ENCODE data around the gene NSF. TPM values are rescaled to one million over a fixed set of nuclear protein-coding genes. Genes with fewer than 3 reads are reported as not detected.
"Not testable (repeated sequence)": the region's sequence is repeated elsewhere in the genome, so short reads cannot be mapped to it uniquely, and the experiment has no call there.

NSF gene
- total and polyA plus RNA-seq, 2 donors (not counting 1 experiment from before 2014, with no cell fraction given), result 65.5 to 66.7 TPM

- Histone ChIP-seq H3K27ac (ENCODE audit: insufficient read depth, low read length) (no peak overlapping the region), H2AFZ (ENCODE audit: low read length) (no peak overlapping the region), H3K79me2 (ENCODE audit: control insufficient read depth, insufficient read depth, low read length) (no peaks in the 10 kb centered on the region), H4K20me1 (ENCODE audit: control insufficient read depth, extremely low read depth, insufficient read depth, low read length) (no peaks in the 10 kb centered on the region), H3K4me2 (ENCODE audit: extremely low read depth, insufficient read depth, low read length) (no peak overlapping the region), H3K9ac (ENCODE audit: insufficient read depth, low read length) (no peak overlapping the region), H3K27me3 (ENCODE audit: control insufficient read depth, insufficient read depth, low read length) (no peaks in the 10 kb centered on the region), H3K36me3 (ENCODE audit: control insufficient read depth, insufficient read depth, low read length) (peaks cover 1% of the 10 kb centered on the region), H3K9me3 (ENCODE audit: control insufficient read depth, insufficient read depth, low read depth, low read length) (no peaks in the 10 kb centered on the region), H3K4me3 (replicated peaks in 1 of 4; ENCODE audit: control extremely low read depth in 1 of 4, insufficient read depth in 1 of 4, low read depth in 3 of 4, low read length in 4 of 4) (no peak overlapping the region), H3K4me1 (ENCODE audit: control insufficient read depth, extremely low read depth, insufficient read depth, low read length) (peaks cover 12% of the 10 kb centered on the region)
- DNase-seq (ENCODE audit: low read depth in 2 of 2), result no peak
- no peak for TF ChIP-seq CTCF (conservative IDR thresholded peaks at IDR 0.05 in 1 of 2, IDR thresholded peaks at IDR 0.05 in 1 of 2; ENCODE audit: low read depth in 1 of 2, low read length in 2 of 2)
- TF ChIP-seq EZH2 (IDR thresholded peaks at IDR 0.05; ENCODE audit: low read length, missing control alignments), result no peak
These were observed 178.0 kb downstream of the NSF start for GRCh38 chr17:46768540-46768870.

GRCh38 chr17:46768896-46769295 lies 178.4 kb downstream of the NSF start:
- not testable (repeated sequence) for H2AFZ ChIP-seq (ENCODE audit: low read length); H3K9me3 ChIP-seq (ENCODE audit: control insufficient read depth, insufficient read depth, low read depth, low read length); H3K36me3 ChIP-seq (ENCODE audit: control insufficient read depth, insufficient read depth, low read length); H4K20me1 ChIP-seq (ENCODE audit: control insufficient read depth, extremely low read depth, insufficient read depth, low read length); H3K4me2 ChIP-seq (ENCODE audit: extremely low read depth, insufficient read depth, low read length); H3K27ac ChIP-seq (ENCODE audit: insufficient read depth, low read length); DNase-seq (ENCODE audit: low read depth in 2 of 2); H3K9ac ChIP-seq (ENCODE audit: insufficient read depth, low read length); H3K4me3 ChIP-seq (replicated peaks in 1 of 4; ENCODE audit: control extremely low read depth in 1 of 4, insufficient read depth in 1 of 4, low read depth in 3 of 4, low read length in 4 of 4); H3K27me3 ChIP-seq (ENCODE audit: control insufficient read depth, insufficient read depth, low read length); H3K79me2 ChIP-seq (ENCODE audit: control insufficient read depth, insufficient read depth, low read length)
- peaks cover 12% of the 10 kb centered on the region for H3K4me1 ChIP-seq (ENCODE audit: control insufficient read depth, extremely low read depth, insufficient read depth, low read length)

- Histone ChIP-seq H3K27me3 (ENCODE audit: control insufficient read depth, insufficient read depth, low read length) (no peaks in the 10 kb centered on the region), H3K9me3 (ENCODE audit: control insufficient read depth, insufficient read depth, low read depth, low read length) (no peaks in the 10 kb centered on the region), H4K20me1 (ENCODE audit: control insufficient read depth, extremely low read depth, insufficient read depth, low read length) (no peaks in the 10 kb centered on the region), H3K79me2 (ENCODE audit: control insufficient read depth, insufficient read depth, low read length) (no peaks in the 10 kb centered on the region), H3K4me2 (ENCODE audit: extremely low read depth, insufficient read depth, low read length) (no peak overlapping the region), H3K4me1 (ENCODE audit: control insufficient read depth, extremely low read depth, insufficient read depth, low read length) (peaks cover 9% of the 10 kb centered on the region), H3K9ac (ENCODE audit: insufficient read depth, low read length) (peak overlapping the region; percentile 16), H3K27ac (ENCODE audit: insufficient read depth, low read length) (no peak overlapping the region), H3K36me3 (ENCODE audit: control insufficient read depth, insufficient read depth, low read length) (peaks cover 1% of the 10 kb centered on the region), H3K4me3 (replicated peaks in 1 of 4; ENCODE audit: control extremely low read depth in 1 of 4, insufficient read depth in 1 of 4, low read depth in 3 of 4, low read length in 4 of 4) (no peak overlapping the region), H2AFZ (ENCODE audit: low read length) (peak overlapping the region; percentile 17)
- no peak for DNase-seq (ENCODE audit: low read depth in 2 of 2)
- no peak for TF ChIP-seq EZH2 (IDR thresholded peaks at IDR 0.05; ENCODE audit: low read length, missing control alignments)
- TF ChIP-seq CTCF (conservative IDR thresholded peaks at IDR 0.05 in 1 of 2, IDR thresholded peaks at IDR 0.05 in 1 of 2; ENCODE audit: low read depth in 1 of 2, low read length in 2 of 2), result no peak
These were observed 179.3 kb downstream of the NSF start for GRCh38 chr17:46769531-46770438.
